GM12801 (cell line): ENCODE measurements around the gene USP2.

Source experiments
- TF ChIP-seq, protein P1 (sequence below): IDR thresholded peaks from one replicate; pipeline ENCODE4 v1.5.1; 2011; ENCODE audit warnings: control low read depth; ENCODE audit not compliant: insufficient read length; ENCODE audit errors: extremely low read depth

Gene USP2

DNA sequence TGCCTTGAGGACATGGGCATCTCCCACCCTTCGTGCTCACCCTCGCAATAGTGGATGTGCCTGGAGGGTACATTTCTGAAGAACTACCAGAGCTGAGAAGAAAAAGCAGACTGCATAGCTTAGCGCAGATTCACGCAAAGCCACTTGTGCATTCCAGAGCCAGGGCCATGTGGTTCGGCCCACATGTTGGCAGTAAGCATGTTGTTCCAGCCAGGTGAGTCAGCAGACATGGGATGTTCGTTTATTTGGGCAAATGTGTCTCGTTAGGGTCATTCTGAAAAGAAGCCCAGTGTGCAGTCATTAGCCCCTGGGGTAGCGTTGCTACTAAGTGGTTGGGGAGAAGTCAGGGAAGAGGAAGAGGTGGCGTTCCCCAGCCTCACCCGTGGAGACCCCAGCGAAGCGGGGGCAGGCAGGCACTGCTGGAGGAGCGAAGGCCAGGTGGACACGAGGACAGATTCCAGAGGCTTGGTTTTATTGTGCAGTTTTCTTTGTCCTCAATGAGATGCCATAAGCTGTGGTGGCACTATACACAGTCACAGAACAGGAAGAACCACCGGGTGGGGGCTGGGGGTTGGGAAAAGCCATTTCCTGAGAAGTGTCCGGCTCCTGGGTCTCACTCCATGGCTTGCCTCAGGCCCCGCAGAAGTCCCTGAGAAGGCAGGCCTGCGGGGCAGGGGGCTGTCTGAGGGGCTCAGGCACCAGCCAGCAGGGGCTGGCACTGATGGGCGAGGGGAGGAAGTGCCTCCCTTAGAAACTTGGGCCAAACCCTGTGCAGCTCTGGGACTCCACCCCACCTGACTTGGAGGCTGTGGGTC lies 36.4 kb upstream of the USP2 start:
- TF ChIP-seq, protein P1, sequence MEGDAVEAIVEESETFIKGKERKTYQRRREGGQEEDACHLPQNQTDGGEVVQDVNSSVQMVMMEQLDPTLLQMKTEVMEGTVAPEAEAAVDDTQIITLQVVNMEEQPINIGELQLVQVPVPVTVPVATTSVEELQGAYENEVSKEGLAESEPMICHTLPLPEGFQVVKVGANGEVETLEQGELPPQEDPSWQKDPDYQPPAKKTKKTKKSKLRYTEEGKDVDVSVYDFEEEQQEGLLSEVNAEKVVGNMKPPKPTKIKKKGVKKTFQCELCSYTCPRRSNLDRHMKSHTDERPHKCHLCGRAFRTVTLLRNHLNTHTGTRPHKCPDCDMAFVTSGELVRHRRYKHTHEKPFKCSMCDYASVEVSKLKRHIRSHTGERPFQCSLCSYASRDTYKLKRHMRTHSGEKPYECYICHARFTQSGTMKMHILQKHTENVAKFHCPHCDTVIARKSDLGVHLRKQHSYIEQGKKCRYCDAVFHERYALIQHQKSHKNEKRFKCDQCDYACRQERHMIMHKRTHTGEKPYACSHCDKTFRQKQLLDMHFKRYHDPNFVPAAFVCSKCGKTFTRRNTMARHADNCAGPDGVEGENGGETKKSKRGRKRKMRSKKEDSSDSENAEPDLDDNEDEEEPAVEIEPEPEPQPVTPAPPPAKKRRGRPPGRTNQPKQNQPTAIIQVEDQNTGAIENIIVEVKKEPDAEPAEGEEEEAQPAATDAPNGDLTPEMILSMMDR: no peak

DNA sequence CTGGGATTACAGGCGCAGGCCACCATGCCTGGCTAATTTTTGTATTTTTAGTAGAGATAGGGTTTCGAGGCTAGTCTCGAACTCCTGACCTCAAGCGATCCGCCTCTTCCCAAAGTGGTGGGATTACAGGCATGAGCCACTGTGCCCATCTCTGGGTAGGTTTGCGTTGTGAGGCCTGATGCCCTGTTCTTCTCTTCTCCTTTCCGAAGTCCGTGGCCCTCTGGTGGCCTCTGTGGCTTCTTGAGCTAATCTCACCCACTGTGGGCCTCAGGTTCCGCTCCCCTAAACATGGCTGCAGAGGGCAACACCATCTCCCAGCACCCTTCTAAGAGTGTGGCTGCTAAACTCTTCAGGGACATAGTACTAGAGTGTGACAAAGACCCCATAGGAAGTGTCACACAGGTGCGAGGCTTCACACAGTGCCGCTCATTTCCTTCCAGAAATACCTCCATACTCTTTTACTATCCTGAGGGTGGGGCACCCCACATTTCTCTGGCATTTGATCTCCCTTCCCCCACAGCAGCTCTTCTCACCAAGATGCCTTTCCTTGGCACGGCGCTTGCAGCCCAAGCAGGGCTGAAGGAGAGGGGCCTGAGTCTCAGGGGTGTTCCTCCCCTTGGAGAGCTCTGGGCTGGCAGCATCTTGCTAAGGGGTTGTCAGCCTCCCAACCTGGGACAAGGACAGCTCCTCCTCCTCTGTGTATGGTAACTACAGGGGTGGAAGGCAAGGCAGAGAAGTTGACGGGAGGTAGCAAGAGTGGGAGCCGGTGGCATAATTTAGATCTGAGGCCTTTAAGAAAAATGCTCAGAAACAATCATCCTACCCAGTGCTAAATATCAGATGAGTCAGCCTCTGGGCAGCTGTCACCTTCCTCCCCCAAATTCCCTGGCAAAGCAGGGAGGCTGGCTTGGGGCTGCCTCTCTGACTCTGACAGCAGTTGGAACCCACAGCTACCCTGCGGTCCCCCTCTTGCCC lies 35.4 kb upstream of the USP2 start:
- TF ChIP-seq, protein P1: no peak

DNA sequence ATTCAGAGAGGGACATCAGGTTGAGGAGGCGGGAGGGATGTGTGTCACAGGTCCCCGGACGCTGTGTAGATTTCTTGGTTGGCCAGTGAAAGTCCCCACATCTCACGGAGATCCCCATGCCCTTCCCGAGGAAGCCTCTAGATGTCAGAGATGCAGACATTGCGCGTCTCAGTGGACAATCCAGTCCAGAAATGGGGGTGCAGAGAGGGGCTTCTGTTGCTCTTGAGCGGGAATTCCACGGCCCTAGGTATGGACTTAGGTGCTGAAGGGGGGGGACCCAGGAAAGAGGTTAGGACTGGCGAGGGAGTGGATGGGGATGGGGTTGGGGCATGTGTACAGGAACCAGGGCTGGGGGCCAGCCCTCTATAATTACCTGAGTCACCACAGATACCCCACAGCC lies 34.5 kb upstream of the USP2 start:
- TF ChIP-seq, protein P1: no peak

DNA sequence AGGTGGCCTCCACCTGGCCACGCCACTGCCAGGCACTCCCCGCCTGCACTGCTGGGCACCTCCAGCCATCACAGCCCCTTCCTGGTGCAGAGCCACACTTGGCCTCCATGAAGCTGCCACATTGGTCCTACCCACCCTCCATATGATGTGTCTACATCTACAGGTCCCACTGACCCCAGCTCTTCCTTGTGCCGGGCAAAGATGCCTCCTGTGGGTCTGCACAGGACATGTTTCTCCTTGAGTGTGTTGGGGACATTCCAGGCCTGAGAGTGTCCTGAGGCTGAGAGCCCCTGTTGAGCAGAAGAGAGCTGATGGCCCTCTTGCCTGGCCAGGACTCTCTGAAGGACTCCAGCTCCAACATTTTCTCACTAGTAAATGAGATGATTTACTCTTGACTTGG lies 34.0 kb upstream of the USP2 start:
- TF ChIP-seq, protein P1: no peak

DNA sequence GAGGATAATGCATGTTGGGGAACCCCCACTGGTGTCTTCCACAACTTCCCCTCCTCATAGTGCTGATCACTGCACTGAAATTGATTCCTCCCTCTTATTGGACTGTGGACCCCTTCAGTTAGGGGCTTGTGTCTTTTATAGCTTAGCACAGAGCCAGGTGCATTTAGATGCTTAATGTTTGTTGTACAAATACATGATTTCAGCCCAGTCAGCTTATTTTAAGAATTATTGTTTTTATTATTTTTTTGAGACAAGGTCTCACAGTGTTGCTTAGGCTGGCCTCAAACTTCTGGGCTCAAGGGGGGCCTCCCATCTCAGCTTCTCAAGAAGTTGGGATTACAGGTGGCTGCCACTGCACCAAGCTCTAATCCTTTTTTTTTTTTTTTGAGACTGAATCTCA lies 33.2 kb upstream of the USP2 start:
- TF ChIP-seq, protein P1: no peak

DNA sequence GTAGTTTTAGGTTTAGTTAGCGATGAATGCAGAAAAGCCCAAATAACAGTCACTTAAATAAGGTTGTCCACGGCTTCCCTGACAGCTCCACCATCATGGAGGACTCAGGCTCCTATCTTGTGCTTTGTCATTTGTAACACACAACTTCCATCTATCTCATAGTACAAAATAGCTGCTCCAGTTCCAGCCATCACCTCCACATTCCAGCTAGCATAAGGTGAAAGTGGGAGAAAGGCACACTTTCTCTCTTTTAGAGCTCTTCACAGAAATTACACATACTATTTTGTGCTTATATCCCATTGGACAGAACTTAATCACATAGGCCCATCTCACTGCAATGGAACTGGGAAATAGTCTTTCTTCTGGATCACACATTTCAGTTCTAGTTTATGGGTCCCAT lies 32.8 kb upstream of the USP2 start:
- TF ChIP-seq, protein P1: no peak

DNA sequence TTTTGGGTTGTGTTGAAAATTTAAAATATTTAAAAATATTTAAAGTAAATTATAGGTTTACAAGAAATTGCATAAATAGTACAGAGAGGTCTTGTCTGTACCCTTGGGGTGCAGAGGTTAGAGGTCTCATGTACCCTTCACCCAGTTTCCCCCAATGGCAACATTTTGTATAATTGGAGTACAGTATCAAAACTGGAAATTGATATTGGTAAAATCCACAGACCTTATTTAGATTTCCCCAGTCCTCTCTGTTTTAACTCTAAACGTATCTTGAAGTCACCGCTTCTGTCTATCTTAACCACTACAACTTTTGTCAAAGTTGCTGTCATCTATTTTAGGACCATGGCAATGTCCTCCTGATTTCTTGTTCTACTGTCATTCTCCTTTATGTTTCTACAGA lies 30.6 kb upstream of the USP2 start:
- TF ChIP-seq, protein P1: no peak
